GM12801 (cell line): ENCODE results near the gene TNFAIP8L1.

Source experiments
- TF ChIP-seq, protein P1 (sequence below): IDR thresholded peaks from one replicate; pipeline ENCODE4 v1.5.1; 2011; ENCODE audit warnings: control low read depth; ENCODE audit not compliant: insufficient read length; ENCODE audit errors: extremely low read depth

The TNFAIP8L1 gene

GRCh38 chr19:4619668-4620294 lies 19.5 kb upstream of the TNFAIP8L1 start:
- TF ChIP-seq, protein P1, sequence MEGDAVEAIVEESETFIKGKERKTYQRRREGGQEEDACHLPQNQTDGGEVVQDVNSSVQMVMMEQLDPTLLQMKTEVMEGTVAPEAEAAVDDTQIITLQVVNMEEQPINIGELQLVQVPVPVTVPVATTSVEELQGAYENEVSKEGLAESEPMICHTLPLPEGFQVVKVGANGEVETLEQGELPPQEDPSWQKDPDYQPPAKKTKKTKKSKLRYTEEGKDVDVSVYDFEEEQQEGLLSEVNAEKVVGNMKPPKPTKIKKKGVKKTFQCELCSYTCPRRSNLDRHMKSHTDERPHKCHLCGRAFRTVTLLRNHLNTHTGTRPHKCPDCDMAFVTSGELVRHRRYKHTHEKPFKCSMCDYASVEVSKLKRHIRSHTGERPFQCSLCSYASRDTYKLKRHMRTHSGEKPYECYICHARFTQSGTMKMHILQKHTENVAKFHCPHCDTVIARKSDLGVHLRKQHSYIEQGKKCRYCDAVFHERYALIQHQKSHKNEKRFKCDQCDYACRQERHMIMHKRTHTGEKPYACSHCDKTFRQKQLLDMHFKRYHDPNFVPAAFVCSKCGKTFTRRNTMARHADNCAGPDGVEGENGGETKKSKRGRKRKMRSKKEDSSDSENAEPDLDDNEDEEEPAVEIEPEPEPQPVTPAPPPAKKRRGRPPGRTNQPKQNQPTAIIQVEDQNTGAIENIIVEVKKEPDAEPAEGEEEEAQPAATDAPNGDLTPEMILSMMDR: no peak

- TF ChIP-seq, protein P1: no peak
Observed at GRCh38 chr19:4620675-4621074, 18.6 kb upstream of the TNFAIP8L1 start.

- TF ChIP-seq, protein P1: no peak
Observed at GRCh38 chr19:4622695-4623421, 16.5 kb upstream of the TNFAIP8L1 start.

- TF ChIP-seq, protein P1: no peak
Observed at GRCh38 chr19:4624301-4624700, 15.0 kb upstream of the TNFAIP8L1 start.

GRCh38 chr19:4624733-4625362 lies 14.5 kb upstream of the TNFAIP8L1 start:
- TF ChIP-seq, protein P1: no peak

GRCh38 chr19:4633140-4633967 lies 6.0 kb upstream of the TNFAIP8L1 start:
- TF ChIP-seq, protein P1: no peak

DNA sequence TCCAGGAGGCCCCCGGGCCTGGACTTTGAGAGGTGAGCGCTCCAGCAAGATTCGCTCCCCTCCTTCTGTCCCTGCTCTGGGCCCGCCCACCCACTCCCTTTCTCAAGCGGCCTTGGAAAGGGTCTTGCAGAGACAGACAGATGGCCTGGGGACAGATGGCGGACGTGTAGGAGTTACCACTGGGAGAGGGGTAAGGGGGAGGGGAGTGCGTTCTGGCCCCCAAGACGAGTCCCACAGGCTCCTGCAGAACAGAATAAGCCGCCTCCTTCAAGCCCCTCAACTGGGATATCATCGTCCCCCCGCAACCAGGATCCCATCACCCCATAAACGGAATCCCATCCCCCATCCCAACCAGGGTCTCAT lies 3.6 kb upstream of the TNFAIP8L1 start:
- TF ChIP-seq, protein P1: no peak
